ENCODE results near the gene GPSM1. TPM values are rescaled to one million over a fixed set of nuclear protein-coding genes. Genes with fewer than 3 reads are reported as not detected.

GPSM1 gene, protein sequence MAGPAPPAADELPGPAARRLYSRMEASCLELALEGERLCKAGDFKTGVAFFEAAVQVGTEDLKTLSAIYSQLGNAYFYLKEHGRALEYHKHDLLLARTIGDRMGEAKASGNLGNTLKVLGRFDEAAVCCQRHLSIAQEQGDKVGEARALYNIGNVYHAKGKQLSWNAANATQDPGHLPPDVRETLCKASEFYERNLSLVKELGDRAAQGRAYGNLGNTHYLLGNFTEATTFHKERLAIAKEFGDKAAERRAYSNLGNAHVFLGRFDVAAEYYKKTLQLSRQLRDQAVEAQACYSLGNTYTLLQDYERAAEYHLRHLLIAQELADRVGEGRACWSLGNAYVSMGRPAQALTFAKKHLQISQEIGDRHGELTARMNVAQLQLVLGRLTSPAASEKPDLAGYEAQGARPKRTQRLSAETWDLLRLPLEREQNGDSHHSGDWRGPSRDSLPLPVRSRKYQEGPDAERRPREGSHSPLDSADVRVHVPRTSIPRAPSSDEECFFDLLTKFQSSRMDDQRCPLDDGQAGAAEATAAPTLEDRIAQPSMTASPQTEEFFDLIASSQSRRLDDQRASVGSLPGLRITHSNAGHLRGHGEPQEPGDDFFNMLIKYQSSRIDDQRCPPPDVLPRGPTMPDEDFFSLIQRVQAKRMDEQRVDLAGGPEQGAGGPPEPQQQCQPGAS
- 1.9 and 2.6 TPM in 2 replicates for total RNA-seq

- POLR2A ChIA-PET: no interaction called here
- Mint-ChIP-seq H3K4me1 (peaks cover 11% of the 10 kb centered on the region), H3K27me3 (peaks cover 16% of the 10 kb centered on the region), H3K27ac (no peak within 1 kb of the TSS), H3K4me3 (peak within 1 kb of the TSS; percentile 61), H3K36me3 (ENCODE audit: low read depth) (no peaks in the 10 kb centered on the region), H3K9me3 (no peaks in the 10 kb centered on the region)
- intact Hi-C loops (cut with micrococcal nuclease): loop anchor here (5.0 kb wide), 1 partner anchor 35 kb away; the partner anchor contains the start of gene DNLZ
- DNase-seq: no peak
- TF ChIP-seq CTCF (IDR thresholded peaks at IDR 0.05): no peak
- peak; percentile 43 for ATAC-seq (ENCODE audit: low read depth)
- CTCF ChIA-PET: no interaction called here
Measured at GRCh38 chr9:136327304-136327974, at the start of gene GPSM1. GPSM1 (plus strand) TSS chr9:136327539; CDS start chr9:136327696, 157 bp downstream.

DNA sequence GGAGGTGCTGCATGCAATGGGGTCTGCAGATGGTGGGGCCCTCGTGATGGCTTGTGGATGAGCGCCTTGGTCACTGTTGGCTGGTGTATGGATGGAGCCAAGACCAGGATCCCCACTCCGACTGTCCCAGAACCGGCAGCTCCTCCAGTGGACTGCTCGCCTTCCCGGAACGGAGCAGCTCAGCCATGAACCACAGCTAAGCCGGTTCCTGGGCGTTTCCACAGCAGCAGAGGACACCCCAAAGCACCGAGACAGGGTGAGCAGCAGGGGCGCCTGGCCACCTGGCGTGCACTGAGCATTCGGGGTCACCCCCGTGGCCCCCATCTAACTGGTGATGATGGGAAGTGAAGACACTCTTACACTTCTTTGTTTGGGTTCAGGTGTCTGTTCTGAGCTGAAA, 49.6 kb upstream of the GPSM1 start:
- POLR2A ChIA-PET: no interaction called here
- ATAC-seq (ENCODE audit: low read depth) (no peak), DNase-seq (no peak)
- H3K9me3 Mint-ChIP-seq: no peaks in the 10 kb centered on the region
- H3K4me1 Mint-ChIP-seq: peaks cover 11% of the 10 kb centered on the region
- CTCF ChIA-PET: interaction anchor here (1.0 kb wide), 1 partner anchor 10 kb away, joined by 3 read pairs; no protein-coding TSS in a partner anchor
- intact Hi-C loops (cut with micrococcal nuclease): no loop called here
- no peak overlapping the region for H3K27ac Mint-ChIP-seq
- no peaks in the 10 kb centered on the region for H3K36me3 Mint-ChIP-seq (ENCODE audit: low read depth)
- TF ChIP-seq CTCF (IDR thresholded peaks at IDR 0.05): no peak
- H3K27me3 Mint-ChIP-seq: peaks cover 3% of the 10 kb centered on the region
- no peak overlapping the region for H3K4me3 Mint-ChIP-seq

DNA sequence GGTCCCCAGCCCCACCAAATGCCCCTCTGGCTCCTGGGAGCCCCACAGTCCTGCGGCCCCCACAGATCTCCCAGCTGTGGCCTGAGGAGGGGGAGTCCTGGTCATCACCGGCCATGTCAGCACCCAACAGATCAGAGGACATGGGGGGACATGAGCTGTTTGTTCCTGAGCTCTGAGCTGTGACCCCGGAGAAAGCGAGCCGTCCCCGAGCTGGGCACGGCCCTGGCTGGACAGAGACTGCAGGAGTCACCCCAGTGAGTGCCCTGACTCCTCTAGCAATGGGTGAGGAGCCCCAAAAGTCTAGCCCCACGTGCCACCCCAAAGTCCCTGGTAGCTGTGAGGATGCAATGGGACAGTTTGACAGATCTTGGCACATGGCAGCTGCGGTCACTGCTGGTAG, 49.1 kb upstream of the GPSM1 start:
- ChIA-PET CTCF (no interaction called here), POLR2A (interaction anchor here (1.3 kb wide), 1 partner anchor 11 kb away, joined by 4 read pairs; no protein-coding TSS in a partner anchor)
- ATAC-seq (ENCODE audit: low read depth) (no peak), DNase-seq (no peak)
- Mint-ChIP-seq H3K27me3 (peaks cover 3% of the 10 kb centered on the region), H3K36me3 (ENCODE audit: low read depth) (no peaks in the 10 kb centered on the region), H3K27ac (no peak overlapping the region), H3K4me1 (peaks cover 16% of the 10 kb centered on the region), H3K4me3 (no peak overlapping the region), H3K9me3 (no peaks in the 10 kb centered on the region)
- TF ChIP-seq CTCF (IDR thresholded peaks at IDR 0.05): no peak
- intact Hi-C loops (cut with micrococcal nuclease): no loop called here

- H3K27ac Mint-ChIP-seq: no peak overlapping the region
- peaks cover 6% of the 10 kb centered on the region for H3K27me3 Mint-ChIP-seq
- intact Hi-C loops (cut with micrococcal nuclease): no loop called here
- peaks cover 21% of the 10 kb centered on the region for H3K4me1 Mint-ChIP-seq
- DNase-seq (no peak), ATAC-seq (ENCODE audit: low read depth) (no peak)
- no peak for TF ChIP-seq CTCF (IDR thresholded peaks at IDR 0.05)
- H3K4me3 Mint-ChIP-seq: no peak overlapping the region
- ChIA-PET POLR2A (interaction anchor here (1.3 kb wide), 1 partner anchor 11 kb away, joined by 4 read pairs; no protein-coding TSS in a partner anchor), CTCF (interaction anchor here (0.6 kb wide), 1 partner anchor 108 kb away, joined by 4 read pairs; no protein-coding TSS in a partner anchor)
- no peaks in the 10 kb centered on the region for H3K9me3 Mint-ChIP-seq
- H3K36me3 Mint-ChIP-seq (ENCODE audit: low read depth): no peaks in the 10 kb centered on the region
Measured at GRCh38 chr9:136278894-136279293, 48.4 kb upstream of the GPSM1 start.
